ENCODE results near the gene IL2RA.

DNA sequence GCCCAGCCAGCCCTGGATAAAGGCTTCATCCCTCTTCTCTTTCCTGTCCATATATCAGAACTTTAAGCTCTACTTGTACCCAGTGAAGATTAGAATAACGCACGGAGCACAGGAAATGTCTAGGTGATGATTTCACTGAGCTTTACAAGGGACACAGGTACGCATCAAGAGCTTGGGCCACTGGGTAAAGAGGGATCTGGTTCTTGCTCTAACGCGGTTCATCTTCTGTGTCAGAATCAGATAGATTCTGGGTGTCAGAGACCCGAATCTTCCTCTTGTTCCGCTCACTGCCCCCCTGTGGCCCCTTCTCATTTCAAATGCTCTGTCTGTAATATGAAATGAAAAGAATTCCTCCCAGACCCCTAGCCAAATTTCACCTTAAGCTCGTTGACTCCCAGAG is 24.7 kb downstream of the IL2RA start:
- TF ChIP-seq, protein P1, sequence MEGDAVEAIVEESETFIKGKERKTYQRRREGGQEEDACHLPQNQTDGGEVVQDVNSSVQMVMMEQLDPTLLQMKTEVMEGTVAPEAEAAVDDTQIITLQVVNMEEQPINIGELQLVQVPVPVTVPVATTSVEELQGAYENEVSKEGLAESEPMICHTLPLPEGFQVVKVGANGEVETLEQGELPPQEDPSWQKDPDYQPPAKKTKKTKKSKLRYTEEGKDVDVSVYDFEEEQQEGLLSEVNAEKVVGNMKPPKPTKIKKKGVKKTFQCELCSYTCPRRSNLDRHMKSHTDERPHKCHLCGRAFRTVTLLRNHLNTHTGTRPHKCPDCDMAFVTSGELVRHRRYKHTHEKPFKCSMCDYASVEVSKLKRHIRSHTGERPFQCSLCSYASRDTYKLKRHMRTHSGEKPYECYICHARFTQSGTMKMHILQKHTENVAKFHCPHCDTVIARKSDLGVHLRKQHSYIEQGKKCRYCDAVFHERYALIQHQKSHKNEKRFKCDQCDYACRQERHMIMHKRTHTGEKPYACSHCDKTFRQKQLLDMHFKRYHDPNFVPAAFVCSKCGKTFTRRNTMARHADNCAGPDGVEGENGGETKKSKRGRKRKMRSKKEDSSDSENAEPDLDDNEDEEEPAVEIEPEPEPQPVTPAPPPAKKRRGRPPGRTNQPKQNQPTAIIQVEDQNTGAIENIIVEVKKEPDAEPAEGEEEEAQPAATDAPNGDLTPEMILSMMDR (IDR thresholded peaks at IDR 0.05; ENCODE audit: poor library complexity, severe bottlenecking): no peak
- TF ChIP-seq TAF1 (IDR thresholded peaks at IDR 0.05; ENCODE audit: low read depth): no peak
- no peak for TF ChIP-seq REST (IDR thresholded peaks at IDR 0.05; ENCODE audit: borderline replicate concordance)
- no peak for TF ChIP-seq EZH2 (IDR thresholded peaks at IDR 0.05; ENCODE audit: borderline replicate concordance, insufficient read depth, low read length, poor library complexity, severe bottlenecking)
- TF ChIP-seq POLR2AphosphoS5 (IDR thresholded peaks at IDR 0.05): no peak
- TF ChIP-seq RAD21 (conservative IDR thresholded peaks at IDR 0.05): no peak
- no peak for TF ChIP-seq MXI1 (conservative IDR thresholded peaks at IDR 0.05; ENCODE audit: poor library complexity, severe bottlenecking)

Data from neural cell (in vitro differentiated cells).